K562 (cell line): ENCODE data around the gene SNTG2. TPM values are rescaled to one million over a fixed set of nuclear protein-coding genes. Genes with fewer than 3 reads are reported as not detected.

Experiments used
- ATAC-seq: fragments of 200-7000 bp; cut with Tn5 transposase; 3 replicates; pipeline ENCODE4 v1.9.1; 2020; ENCODE audit warnings: moderate library complexity
- BruUV-seq: library from RNA; stranded (reverse); fragments of 400-500 nt; replicated peaks from 2 replicates; lab custom pipeline; 2021; lab: Mats Ljungman, UMichigan
- CTCF ChIA-PET: fragments of 300-600 bp; formaldehyde crosslinking; extraction: SDS; loops from one replicate; lab custom pipeline; 2021; ENCODE audit warnings: low intra/inter-chr PET ratio; lab: Yijun Ruan, JAX
- POLR2A ChIA-PET: fragments of 300-600, 350-650 bp; sonication (Branson Sonifier 250); formaldehyde crosslinking; extraction: SDS; loops from one replicate; lab custom pipeline; 2021; ENCODE audit warnings: antibody characterized with exemption, inconsistent platforms; lab: Yijun Ruan, JAX
- DNase-seq, 4 experiments: peaks; one replicate each; pipeline versions ENCODE4 v3.0.0 to v3.0.0-alpha.2; 2011 to 2018; ENCODE audit warnings: low spot score in 3 of 4, mixed read lengths in 3 of 4; ENCODE audit errors: extremely low read depth in 1 of 4
- FAIRE-seq: peaks from 2 replicates; lab custom pipeline; 2011; peaks lifted over from hg19 to GRCh38; lab: Jason Lieb, UNC
- H2AFZ ChIP-seq: 2 replicates; pipeline ENCODE4 v1.6.0; 2011; ENCODE audit warnings: low read depth, low read length, control low read depth, inconsistent platforms
- H3K27ac ChIP-seq: fragments of 200-600 bp; 3 replicates; pipeline ENCODE4 v1.8.0; 2011; ENCODE audit warnings: low read depth, mild to moderate bottlenecking, control low read depth, inconsistent platforms, low read length, moderate library complexity, mixed read lengths; ENCODE audit errors: extremely low read depth
- H3K27me3 ChIP-seq, 2 experiments: fragments of 300-600 bp in 1 of 2; 2 replicates in 1 of 2; 3 replicates in 1 of 2; pipeline versions ENCODE4 v1.6.0 to v1.8.0; 2011; ENCODE audit warnings: inconsistent platforms in 2 of 2, low read length in 2 of 2, mild to moderate bottlenecking in 1 of 2, mixed read lengths in 1 of 2, moderate library complexity in 1 of 2; ENCODE audit not compliant: control insufficient read depth in 2 of 2, insufficient read depth in 2 of 2
- H3K36me3 ChIP-seq: fragments of 300-600 bp; 3 replicates; pipeline ENCODE4 v1.8.0; 2011; ENCODE audit warnings: mild to moderate bottlenecking, low read length, inconsistent platforms; ENCODE audit not compliant: control insufficient read depth, insufficient read depth
- H3K4me1 ChIP-seq, 2 experiments: fragments of 200-600 bp in 1 of 2; replicated peaks in 1 of 2; 2 replicates in 1 of 2; 3 replicates in 1 of 2; pipeline versions ENCODE4 v1.5.1 to v1.8.0; 2011; ENCODE audit warnings: inconsistent platforms in 2 of 2, low read length in 2 of 2, mild to moderate bottlenecking in 1 of 2, mixed read lengths in 1 of 2, moderate library complexity in 1 of 2; ENCODE audit not compliant: control insufficient read depth in 2 of 2, insufficient read depth in 2 of 2
- H3K4me2 ChIP-seq: 2 replicates; pipeline ENCODE4 v1.6.1; 2011; ENCODE audit warnings: low read length, control low read depth, inconsistent platforms, mixed read lengths; ENCODE audit not compliant: insufficient read depth
- H3K4me3 ChIP-seq: fragments of 200-600 bp; sonication (generic), shearing (Covaris generic); 2 replicates; pipeline ENCODE4 v1.5.1; 2016; ENCODE audit warnings: control low read depth, inconsistent platforms
- H3K79me2 ChIP-seq: fragments of 200-600 bp; 3 replicates; pipeline ENCODE4 v1.8.0; 2011; ENCODE audit warnings: low read length, inconsistent platforms; ENCODE audit not compliant: control insufficient read depth, insufficient read depth
- H3K9ac ChIP-seq, 2 experiments: 2 replicates each; pipeline versions ENCODE4 v1.6.0 to v1.6.1; 2011; ENCODE audit warnings: low read depth in 2 of 2, low read length in 2 of 2, control low read depth in 1 of 2, inconsistent platforms in 1 of 2, mild to moderate bottlenecking in 1 of 2, mixed read lengths in 1 of 2; ENCODE audit not compliant: insufficient read depth in 1 of 2
- H3K9me1 ChIP-seq: one replicate; pipeline ENCODE4 v1.6.0; 2011; ENCODE audit warnings: inconsistent platforms, mild to moderate bottlenecking, low read length, moderate library complexity; ENCODE audit not compliant: control insufficient read depth, insufficient read depth
- H3K9me3 ChIP-seq: replicated peaks from 2 replicates; pipeline ENCODE4 v1.5.1; 2011; ENCODE audit warnings: low read depth, low read length, inconsistent platforms; ENCODE audit not compliant: control insufficient read depth, insufficient read depth
- H4K20me1 ChIP-seq: replicated peaks from 2 replicates; pipeline ENCODE4 v1.6.1; 2011; ENCODE audit warnings: low read length, inconsistent platforms, mixed read lengths; ENCODE audit not compliant: control insufficient read depth, insufficient read depth
- E2F3 ChIP-seq: fragments of 250-450 bp; sonication (Bioruptor Pico); IDR thresholded peaks from 2 replicates; pipeline ENCODE4 v1.4.0; 2020; ENCODE audit warnings: mild to moderate bottlenecking
- HOXB6 ChIP-seq: fragments of 250-450 bp; sonication (Bioruptor Pico); IDR thresholded peaks from 2 replicates; pipeline ENCODE4 v1.5.1; 2022; ENCODE audit warnings: mild to moderate bottlenecking, borderline replicate concordance
- NELFE ChIP-seq: IDR thresholded peaks from 2 replicates; pipeline ENCODE4 v1.6.1; 2011; ENCODE audit warnings: mild to moderate bottlenecking; ENCODE audit not compliant: insufficient read depth, insufficient read length
- RBM17 ChIP-seq: fragments of 200-400 bp; formaldehyde crosslinking; IDR thresholded peaks from 2 replicates; pipeline ENCODE4 v1.6.1; 2017; ENCODE audit warnings: low read depth, mild to moderate bottlenecking, low read length, borderline replicate concordance
- SMARCE1 ChIP-seq: fragments of 450-650 bp; IDR thresholded peaks from 2 replicates; pipeline ENCODE4 v1.7.1; 2016; ENCODE audit warnings: mild to moderate bottlenecking
- SRF ChIP-seq, 2 experiments: fragments of 250-450, 450-650 bp in 1 of 2; sonication (Bioruptor Pico) in 1 of 2; sonication (generic) in 1 of 2; formaldehyde crosslinking; IDR thresholded peaks; 2 replicates each; pipeline versions ENCODE4 v1.5.0 to v1.5.1; 2020 to 2022; ENCODE audit warnings: mild to moderate bottlenecking in 1 of 2, missing genetic modification reagents in 1 of 2
- STAT6 ChIP-seq: sonication (generic); formaldehyde crosslinking; IDR thresholded peaks from 2 replicates; pipeline ENCODE4 v1.8.1; 2023; ENCODE audit warnings: mild to moderate bottlenecking, missing genetic modification reagents
- TAF9B ChIP-seq: fragments of 450-650 bp; IDR thresholded peaks from 2 replicates; pipeline ENCODE4 v1.6.1; 2018; ENCODE audit warnings: mild to moderate bottlenecking; ENCODE audit not compliant: partially characterized antibody
- TEAD2 ChIP-seq: fragments of 450-650 bp; IDR thresholded peaks from 2 replicates; pipeline ENCODE4 v1.6.1; 2016; ENCODE audit warnings: missing genetic modification characterization, control low read depth, missing compliant biosample characterization
- TOE1 ChIP-seq, 2 experiments: fragments of 450-650 bp in 1 of 2; sonication (generic) in 1 of 2; formaldehyde crosslinking in 1 of 2; IDR thresholded peaks; 2 replicates each; pipeline versions ENCODE4 v1.7.1 to v1.8.0; 2016 to 2022; ENCODE audit warnings: borderline replicate concordance in 2 of 2, mild to moderate bottlenecking in 2 of 2, antibody characterized with exemption in 1 of 2, inconsistent platforms in 1 of 2, low read depth in 1 of 2, missing genetic modification reagents in 1 of 2, moderate library complexity in 1 of 2
- ZC3H8 ChIP-seq: fragments of 450-650 bp; IDR thresholded peaks from 2 replicates; pipeline ENCODE4 v1.6.1; 2017
- ZNF140 ChIP-seq: fragments of 250-450 bp; sonication (Bioruptor Pico); IDR thresholded peaks from 2 replicates; pipeline ENCODE4 v1.8.0; 2021; ENCODE audit warnings: moderate library complexity, mild to moderate bottlenecking, inconsistent platforms
- ZNF511 ChIP-seq: sonication (generic); formaldehyde crosslinking; IDR thresholded peaks from 2 replicates; pipeline ENCODE4 v1.8.0; 2022; ENCODE audit warnings: mild to moderate bottlenecking, missing genetic modification reagents
- ZNF551 ChIP-seq: fragments of 250-450 bp; sonication (Bioruptor Pico); IDR thresholded peaks from 2 replicates; pipeline ENCODE4 v1.5.0; 2021; ENCODE audit warnings: mild to moderate bottlenecking, moderate library complexity
- ZNF79 ChIP-seq: fragments of 250-450 bp; sonication (Bioruptor Pico); IDR thresholded peaks from 2 replicates; pipeline ENCODE4 v1.4.0; 2020; ENCODE audit warnings: low read depth, mild to moderate bottlenecking, moderate library complexity
- WGBS: fragments of 100-300 bp; shearing (Covaris generic); methylation state at CpG from one replicate; pipeline ENCODE4 v1.1.6; 2016; ENCODE audit warnings: low coverage, mixed read lengths; ENCODE audit not compliant: insufficient coverage; ENCODE audit errors: missing lambda C conversion rate; 5-methylcytosine and 5-hydroxymethylcytosine counted together
- in situ Hi-C: fragments of 300-500 bp; cut with MboI; formaldehyde crosslinking; loops from 4 replicates; pipeline ENCODE4 v1.15.0; 2018; ENCODE audit warnings: inconsistent platforms, mixed read lengths
- intact Hi-C: fragments of 100-400 bp; cut with micrococcal nuclease; formaldehyde crosslinking; loops from 2 replicates; pipeline ENCODE4 v1.14.2; 2022
- polyA plus RNA-seq, 8 experiments: library from polyadenylated mRNA; depleted of rRNA in 4 of 8; stranded (reverse) in 5 of 8; unstranded in 3 of 8; fragments of >200 nt; fragmentation: Nextera tagmentation in 2 of 8; fragmentation: Illumina TruSeq in 1 of 8; extraction: Ambion mirVana in 2 of 8; extraction: Trizol in 1 of 8; gene quantifications; 2 replicates each; pipeline versions ENCODE4 v1.2.1 to v1.2.3, GENCODE V29; 2011 to 2014; ENCODE audit warnings: inconsistent platforms in 1 of 8, missing spikeins in 1 of 8
- total RNA-seq, 7 experiments: library from RNA; depleted of rRNA in 6 of 7; stranded (reverse); fragments of >200 nt in 6 of 7; fragmentation: Illumina TruSeq in 2 of 7; extraction: Trizol in 2 of 7; gene quantifications; 2 replicates each; pipeline versions ENCODE4 v1.2.1 to v1.2.3, GENCODE V29; 2011 to 2021; ENCODE audit warnings: low replicate concordance in 1 of 7

SNTG2 gene
- total and polyA plus RNA-seq, 9 of the 15 experiments (the other 6 are each of a cell fraction or from before 2014, with no cell fraction given) = not detected

- Histone ChIP-seq H3K4me1 (no peaks in the 10 kb centered on the region), H3K36me3 (no peaks in the 10 kb centered on the region), H3K27me3 (peaks cover 3 to 18% of the 10 kb centered on the region in 2 experiments; a peak in 3 of 5 replicates), H3K9ac (no peak overlapping the region), H3K9me1 (no peaks in the 10 kb centered on the region), H2AFZ (no peak overlapping the region), H3K4me3 (no peak overlapping the region), H4K20me1 (no peaks in the 10 kb centered on the region), H3K9me3 (no peaks in the 10 kb centered on the region), H3K79me2 (no peaks in the 10 kb centered on the region), H3K27ac (no peak overlapping the region), H3K4me2 (no peak overlapping the region)
- under 1% methylated on average over 15 of the region's 15 CpGs for WGBS
- DNase-seq = no peak
- in situ Hi-C loops (no loop called here), intact Hi-C loops (no loop called here)
- ChIA-PET CTCF (no interaction called here), POLR2A (no interaction called here)
- no peak for FAIRE-seq
- TF ChIP-seq ZNF511 (no peak), ZNF140 (no peak), HOXB6 (no peak)
- BruUV-seq = no TSS peak
- ATAC-seq = no peak
These were observed 219.6 kb downstream of the SNTG2 start for GRCh38 chr2:1170241-1170640.

GRCh38 chr2:1170711-1171110 lies 220.1 kb downstream of the SNTG2 start:
- WGBS = 0% methylated on average over 5 of the region's 5 CpGs
- no peak for FAIRE-seq
- TF ChIP-seq RBM17 (no peak), E2F3 (CRISPR knock-in tag) (no peak), ZNF551 (CRISPR knock-in tag) (no peak), ZC3H8 (no peak), SRF (CRISPR knock-in tag; IDR thresholded peaks at IDR 0.05) (no peak), SMARCE1 (no peak), STAT6 (CRISPR knock-in tag) (no peak), TOE1 (IDR thresholded peaks at IDR 0.05; ENCODE audit: borderline replicate concordance) (no peak), TOE1 (CRISPR knock-in tag; IDR thresholded peaks at IDR 0.05; ENCODE audit: borderline replicate concordance, low read depth) (no peak), NELFE (no peak), ZNF79 (CRISPR knock-in tag) (no peak), TEAD2 (tag) (no peak), TAF9B (no peak)

More at GRCh38 chr2:1170711-1171110, 220.1 kb downstream of the SNTG2 start:
- Histone ChIP-seq H3K9ac (no peak overlapping the region), H2AFZ (no peak overlapping the region), H3K79me2 (no peaks in the 10 kb centered on the region), H3K9me1 (no peaks in the 10 kb centered on the region), H3K27me3 (peaks cover 3 to 18% of the 10 kb centered on the region in 2 experiments; a peak in 3 of 5 replicates), H3K36me3 (no peaks in the 10 kb centered on the region), H3K4me1 (no peaks in the 10 kb centered on the region), H3K4me2 (no peak overlapping the region), H4K20me1 (no peaks in the 10 kb centered on the region), H3K27ac (no peak overlapping the region), H3K4me3 (no peak overlapping the region), H3K9me3 (no peaks in the 10 kb centered on the region)
- ATAC-seq = no peak
- DNase-seq = no peak
- in situ Hi-C loops (no loop called here), intact Hi-C loops (no loop called here)
- ChIA-PET CTCF (no interaction called here), POLR2A (no interaction called here)
- BruUV-seq = no TSS peak
